Kidney epithelial cell (primary cell): Measurements from ENCODE around the gene NPS. TPM values are rescaled to one million over a fixed set of nuclear protein-coding genes. Genes with fewer than 3 reads are reported as not detected.

ENCODE experiments used
- DNase-seq: peaks from one replicate; pipeline ENCODE4 v3.0.0-alpha.2; 2010; ENCODE audit warnings: low read depth
- H3K27me3 ChIP-seq: 2 replicates; pipeline ENCODE4 v1.6.0; 2011; ENCODE audit warnings: low read length; ENCODE audit not compliant: control insufficient read depth, insufficient read depth
- H3K36me3 ChIP-seq: 2 replicates; pipeline ENCODE4 v1.5.1; 2011; ENCODE audit warnings: low read length; ENCODE audit not compliant: control insufficient read depth, insufficient read depth
- H3K4me3 ChIP-seq: 2 replicates; pipeline ENCODE4 v1.5.1; 2011; ENCODE audit warnings: low read depth, mild to moderate bottlenecking, control low read depth, low read length
- CTCF ChIP-seq: IDR thresholded peaks from 2 replicates; pipeline ENCODE4 v1.5.1; 2011; ENCODE audit warnings: mild to moderate bottlenecking, moderate library complexity, low read length, control low read depth, inconsistent platforms; ENCODE audit not compliant: insufficient read depth, poor library complexity, severe bottlenecking
- total RNA-seq: library from RNA; depleted of rRNA; stranded (reverse); fragments of >200 nt; gene quantifications from 2 replicates; pipeline ENCODE4 v1.2.3, GENCODE V29; 2015

The NPS gene
- total RNA-seq, 1 donor from 2014 or later = not detected

GRCh38 chr10:127561647-127562046 lies 12.5 kb downstream of the NPS start:
- DNase-seq = no peak
- Histone ChIP-seq H3K4me3 (no peak overlapping the region), H3K36me3 (no peaks in the 10 kb centered on the region), H3K27me3 (no peaks in the 10 kb centered on the region)
- TF ChIP-seq CTCF = no peak

- peak; percentile 69 for TF ChIP-seq CTCF
- Histone ChIP-seq H3K4me3 (no peak overlapping the region), H3K36me3 (no peaks in the 10 kb centered on the region), H3K27me3 (no peaks in the 10 kb centered on the region)
- DNase-seq = no peak
These were observed 14.8 kb downstream of the NPS start for GRCh38 chr10:127563718-127564553.

GRCh38 chr10:127564644-127565043 lies 15.5 kb downstream of the NPS start:
- H3K27me3 ChIP-seq = no peaks in the 10 kb centered on the region
- H3K36me3 ChIP-seq = no peaks in the 10 kb centered on the region
- no peak for TF ChIP-seq CTCF
- no peak overlapping the region for H3K4me3 ChIP-seq
- no peak for DNase-seq

GRCh38 chr10:127565583-127565982 lies 16.5 kb downstream of the NPS start:
- Histone ChIP-seq H3K27me3 (no peaks in the 10 kb centered on the region), H3K36me3 (no peaks in the 10 kb centered on the region), H3K4me3 (no peak overlapping the region)
- TF ChIP-seq CTCF = no peak
- no peak for DNase-seq

DNA sequence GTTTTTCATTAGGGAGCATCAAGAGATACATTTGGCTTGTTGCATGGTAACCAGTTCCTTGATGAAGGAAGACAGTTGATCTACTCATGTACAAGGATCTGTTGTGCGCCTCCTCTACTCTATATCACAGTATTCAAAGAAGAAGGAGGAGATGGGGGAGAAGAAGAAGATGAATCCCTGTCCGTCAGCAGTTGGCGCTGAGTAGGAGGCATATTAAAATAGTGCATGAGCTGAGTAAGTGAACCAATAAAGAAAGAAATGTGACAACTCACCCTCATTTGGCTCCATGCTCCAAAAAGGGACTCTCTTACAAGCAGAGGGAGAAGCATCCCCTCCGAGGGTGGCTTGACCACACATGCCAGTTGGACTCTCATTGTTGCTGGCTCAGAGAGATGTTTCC lies 20.1 kb downstream of the NPS start:
- Histone ChIP-seq H3K36me3 (no peaks in the 10 kb centered on the region), H3K27me3 (no peaks in the 10 kb centered on the region), H3K4me3 (no peak overlapping the region)
- no peak for TF ChIP-seq CTCF
- no peak for DNase-seq

GRCh38 chr10:127570036-127570435 lies 20.9 kb downstream of the NPS start:
- no peaks in the 10 kb centered on the region for H3K36me3 ChIP-seq
- no peak for TF ChIP-seq CTCF
- H3K27me3 ChIP-seq = no peaks in the 10 kb centered on the region
- no peak for DNase-seq
- H3K4me3 ChIP-seq = no peak overlapping the region
